Smooth muscle cell (in vitro differentiated cells): ENCODE measurements around the gene EPHA7. TPM values are rescaled to one million over a fixed set of nuclear protein-coding genes. Genes with fewer than 3 reads are reported as not detected.

Experiments used
- DNase-seq: peaks from one replicate; lab custom pipeline; 2025; ENCODE audit not compliant: unreplicated experiment; lab: John Stamatoyannopoulos, UW
- H2AFZ ChIP-seq: fragments of 200-600 bp; sonication (generic); 2 replicates; pipeline ENCODE4 v1.6.0; 2016; ENCODE audit warnings: antibody characterized with exemption, low read depth, mild to moderate bottlenecking
- H3F3A ChIP-seq: fragments of 200-600 bp; sonication (generic); 2 replicates; pipeline ENCODE4 v1.6.0; 2017; ENCODE audit warnings: antibody characterized with exemption, low read depth
- H3K27ac ChIP-seq: fragments of 200-600 bp; sonication (generic); 2 replicates; pipeline ENCODE4 v1.5.1; 2016; ENCODE audit warnings: low read depth, mild to moderate bottlenecking
- H3K27me3 ChIP-seq: fragments of 200-600 bp; sonication (generic); 2 replicates; pipeline ENCODE4 v1.6.1; 2016; ENCODE audit warnings: low read depth, mild to moderate bottlenecking
- H3K36me3 ChIP-seq: fragments of 200-600 bp; sonication (generic); 2 replicates; pipeline ENCODE4 v1.5.1; 2016; ENCODE audit warnings: low read depth
- H3K4me1 ChIP-seq: fragments of 200-600 bp; sonication (generic); 2 replicates; pipeline ENCODE4 v1.5.1; 2016; ENCODE audit warnings: low read depth
- H3K4me2 ChIP-seq: fragments of 200-600 bp; sonication (generic); 2 replicates; pipeline ENCODE4 v1.6.0; 2016; ENCODE audit warnings: mild to moderate bottlenecking
- H3K4me3 ChIP-seq: fragments of 200-600 bp; sonication (generic); 2 replicates; pipeline ENCODE4 v1.5.1; 2016; ENCODE audit warnings: mild to moderate bottlenecking
- H3K79me2 ChIP-seq: fragments of 200-600 bp; sonication (generic); 2 replicates; pipeline ENCODE4 v1.6.0; 2016; ENCODE audit warnings: low read depth, mild to moderate bottlenecking
- H3K9ac ChIP-seq: fragments of 200-600 bp; sonication (generic); 2 replicates; pipeline ENCODE4 v1.6.0; 2016; ENCODE audit warnings: low read depth
- H3K9me3 ChIP-seq: fragments of 200-600 bp; sonication (generic); replicated peaks from 2 replicates; pipeline ENCODE4 v1.5.1; 2016; ENCODE audit warnings: low read depth
- H4K20me1 ChIP-seq: fragments of 200-600 bp; sonication (generic); 2 replicates; pipeline ENCODE4 v1.6.0; 2016; ENCODE audit warnings: low read depth
- WGBS: methylation state at CpG from one replicate; pipeline ENCODE4 v1.1.7; 2016; ENCODE audit warnings: low lambda C conversion rate; 5-methylcytosine and 5-hydroxymethylcytosine counted together
- polyA plus RNA-seq: library from polyadenylated mRNA; unstranded; fragments of >200 nt; fragmentation: Nextera tagmentation; extraction: Ambion mirVana; gene quantifications from 2 replicates; pipeline ENCODE4 v1.2.1, GENCODE V29; 2016
- total RNA-seq: library from RNA; depleted of rRNA; stranded (reverse); fragments of >200 nt; gene quantifications from 2 replicates; pipeline ENCODE4 v1.2.3, GENCODE V29; 2014
- TF ChIP-seq, protein P1 (sequence below): fragments of 200-600 bp; sonication (generic); IDR thresholded peaks from 2 replicates; pipeline ENCODE4 v1.5.1; 2017; ENCODE audit warnings: borderline replicate concordance, mild to moderate bottlenecking, antibody characterized with exemption; ENCODE audit not compliant: insufficient read depth, poor library complexity, severe bottlenecking

Gene EPHA7
- total and polyA plus RNA-seq, 2 experiments from 2014 or later, result 2.0 to 6.2 TPM

DNA sequence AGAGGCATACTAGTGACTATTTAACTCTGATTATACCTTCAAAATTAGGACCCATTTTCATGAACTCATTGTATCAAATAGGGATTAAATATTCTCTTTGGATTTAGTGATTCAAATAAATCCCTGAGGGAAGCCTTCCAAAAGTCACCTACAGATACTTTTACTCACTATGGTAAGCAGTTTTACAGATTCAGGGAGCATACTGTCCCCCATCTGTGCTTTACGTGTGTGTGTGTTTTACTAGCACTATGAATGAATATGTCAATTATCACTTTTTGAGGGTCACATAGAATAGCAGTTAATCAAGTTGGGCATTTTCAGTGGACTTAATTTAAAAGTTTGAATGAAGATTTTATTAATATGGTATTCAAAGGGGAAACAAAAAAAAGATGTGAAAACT, 96.7 kb downstream of the EPHA7 start:
- TF ChIP-seq, protein P1, sequence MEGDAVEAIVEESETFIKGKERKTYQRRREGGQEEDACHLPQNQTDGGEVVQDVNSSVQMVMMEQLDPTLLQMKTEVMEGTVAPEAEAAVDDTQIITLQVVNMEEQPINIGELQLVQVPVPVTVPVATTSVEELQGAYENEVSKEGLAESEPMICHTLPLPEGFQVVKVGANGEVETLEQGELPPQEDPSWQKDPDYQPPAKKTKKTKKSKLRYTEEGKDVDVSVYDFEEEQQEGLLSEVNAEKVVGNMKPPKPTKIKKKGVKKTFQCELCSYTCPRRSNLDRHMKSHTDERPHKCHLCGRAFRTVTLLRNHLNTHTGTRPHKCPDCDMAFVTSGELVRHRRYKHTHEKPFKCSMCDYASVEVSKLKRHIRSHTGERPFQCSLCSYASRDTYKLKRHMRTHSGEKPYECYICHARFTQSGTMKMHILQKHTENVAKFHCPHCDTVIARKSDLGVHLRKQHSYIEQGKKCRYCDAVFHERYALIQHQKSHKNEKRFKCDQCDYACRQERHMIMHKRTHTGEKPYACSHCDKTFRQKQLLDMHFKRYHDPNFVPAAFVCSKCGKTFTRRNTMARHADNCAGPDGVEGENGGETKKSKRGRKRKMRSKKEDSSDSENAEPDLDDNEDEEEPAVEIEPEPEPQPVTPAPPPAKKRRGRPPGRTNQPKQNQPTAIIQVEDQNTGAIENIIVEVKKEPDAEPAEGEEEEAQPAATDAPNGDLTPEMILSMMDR, result no peak
- Histone ChIP-seq H3K79me2 (no peaks in the 10 kb centered on the region), H3K4me2 (no peak overlapping the region), H3K27ac (no peak overlapping the region), H4K20me1 (no peaks in the 10 kb centered on the region), H3K9ac (no peak overlapping the region), H3K36me3 (no peaks in the 10 kb centered on the region), H3K4me1 (peaks cover 7% of the 10 kb centered on the region), H3K4me3 (no peak overlapping the region), H2AFZ (no peak overlapping the region), H3K27me3 (no peaks in the 10 kb centered on the region), H3K9me3 (no peaks in the 10 kb centered on the region), H3F3A (no peaks in the 10 kb centered on the region)
- WGBS, result 95% methylated on average over 1 of the region's 1 CpG
- no peak for DNase-seq

DNA sequence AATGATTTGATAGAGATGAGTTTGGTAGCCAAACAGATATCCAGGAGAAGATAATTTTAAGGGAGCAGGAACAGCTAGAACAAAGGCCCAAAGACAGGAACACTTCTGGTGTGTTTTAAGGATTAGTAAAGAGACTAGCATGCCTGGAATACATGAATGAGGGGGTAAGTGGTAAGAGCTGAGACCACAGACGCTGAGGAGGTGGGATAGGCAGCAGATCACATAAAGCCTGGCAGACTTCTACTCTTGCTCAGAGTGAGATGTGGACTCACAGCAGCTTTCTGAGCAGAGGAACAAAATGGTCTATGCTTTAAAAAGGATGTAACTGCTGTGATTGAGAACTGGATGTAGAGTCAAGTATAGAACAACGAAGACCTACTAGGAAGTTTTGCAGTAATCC, 100.1 kb downstream of the EPHA7 start:
- no peaks in the 10 kb centered on the region for H3F3A ChIP-seq
- no peaks in the 10 kb centered on the region for H4K20me1 ChIP-seq
- no peak overlapping the region for H3K4me2 ChIP-seq
- peaks cover 7% of the 10 kb centered on the region for H3K4me1 ChIP-seq
- no peak overlapping the region for H3K9ac ChIP-seq
- peak overlapping the region; percentile 17 for H2AFZ ChIP-seq
- no peak overlapping the region for H3K27ac ChIP-seq
- TF ChIP-seq, protein P1, result no peak
- H3K79me2 ChIP-seq, result no peaks in the 10 kb centered on the region
- no peak for DNase-seq
- H3K36me3 ChIP-seq, result no peaks in the 10 kb centered on the region
- no peak overlapping the region for H3K4me3 ChIP-seq
- no peaks in the 10 kb centered on the region for H3K27me3 ChIP-seq
- WGBS, result 58% methylated on average over 2 of the region's 2 CpGs
- H3K9me3 ChIP-seq, result no peaks in the 10 kb centered on the region

DNA sequence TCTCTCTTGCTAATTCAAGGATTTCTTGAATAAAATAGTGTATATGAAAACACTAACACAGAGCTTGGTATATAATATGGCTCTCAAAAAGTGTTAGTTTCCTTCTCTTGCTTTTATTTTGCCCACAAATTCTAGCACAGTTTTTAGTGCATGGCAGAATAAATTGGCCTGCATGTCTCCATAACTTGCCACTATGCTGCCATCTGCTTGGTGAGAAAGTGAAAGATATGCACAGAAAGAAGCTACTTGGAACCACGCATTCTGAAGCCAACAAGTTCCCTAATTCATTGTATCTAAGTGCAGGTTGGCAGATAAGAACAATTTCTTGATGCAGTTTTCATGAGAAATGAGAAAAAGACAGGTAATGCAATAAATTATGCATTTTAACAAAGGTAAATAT, 101.2 kb downstream of the EPHA7 start:
- Histone ChIP-seq H3K36me3 (no peaks in the 10 kb centered on the region), H3K9me3 (no peaks in the 10 kb centered on the region), H2AFZ (no peak overlapping the region), H3K27ac (no peak overlapping the region), H3K27me3 (no peaks in the 10 kb centered on the region), H3F3A (no peaks in the 10 kb centered on the region), H3K4me2 (no peak overlapping the region), H3K9ac (no peak overlapping the region), H4K20me1 (no peaks in the 10 kb centered on the region), H3K79me2 (no peaks in the 10 kb centered on the region), H3K4me1 (peaks cover 7% of the 10 kb centered on the region), H3K4me3 (no peak overlapping the region)
- WGBS, result 92% methylated on average over 1 of the region's 1 CpG
- no peak for DNase-seq
- TF ChIP-seq, protein P1, result no peak

DNA sequence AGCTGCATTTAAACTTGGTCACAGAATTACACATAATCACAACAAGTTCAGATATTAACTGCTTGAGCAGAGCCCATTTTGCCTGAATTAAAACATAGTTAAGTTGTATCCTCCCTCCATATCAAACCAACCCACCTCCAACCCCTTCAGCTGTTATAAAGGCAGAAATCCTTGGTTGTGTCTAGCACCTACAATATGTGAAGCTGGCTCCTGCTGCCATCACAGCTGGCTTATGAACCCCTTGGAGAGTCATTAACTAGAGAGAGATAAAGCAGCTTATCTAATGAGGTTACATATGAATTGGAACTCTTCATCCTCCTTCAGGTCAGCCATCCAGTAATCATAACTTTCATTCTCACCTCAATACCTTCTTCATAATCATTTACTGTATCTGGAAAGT, 101.8 kb downstream of the EPHA7 start:
- Histone ChIP-seq H3K27me3 (no peaks in the 10 kb centered on the region), H3K4me1 (peaks cover 7% of the 10 kb centered on the region), H3K36me3 (no peaks in the 10 kb centered on the region), H3K4me3 (no peak overlapping the region), H3K9ac (no peak overlapping the region), H3K4me2 (no peak overlapping the region), H3K79me2 (no peaks in the 10 kb centered on the region), H3K9me3 (no peaks in the 10 kb centered on the region), H3K27ac (no peak overlapping the region), H4K20me1 (no peaks in the 10 kb centered on the region), H2AFZ (no peak overlapping the region), H3F3A (no peaks in the 10 kb centered on the region)
- DNase-seq, result no peak
- TF ChIP-seq, protein P1, result no peak
